ENCODE results near the gene UGP2.

DNA sequence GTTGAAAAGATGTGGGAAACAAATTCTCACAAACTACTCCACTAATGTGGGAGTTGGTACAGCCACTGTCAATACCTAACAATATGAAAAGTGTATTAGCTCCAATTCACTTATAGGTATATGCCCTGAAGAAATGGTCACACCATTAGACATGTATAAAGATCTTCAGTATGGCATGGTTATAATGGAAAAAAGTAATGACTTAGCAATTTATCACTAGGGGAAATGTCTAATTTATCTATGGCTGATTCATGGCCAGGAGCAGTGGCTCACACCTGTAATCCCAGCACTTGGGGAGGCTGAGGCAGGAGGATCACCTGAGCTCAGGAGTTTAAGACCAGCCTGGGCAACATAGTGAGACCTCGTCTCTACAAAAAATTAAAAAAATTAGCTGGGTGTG lies 52.5 kb downstream of the UGP2 start:
- TF ChIP-seq, protein P1, sequence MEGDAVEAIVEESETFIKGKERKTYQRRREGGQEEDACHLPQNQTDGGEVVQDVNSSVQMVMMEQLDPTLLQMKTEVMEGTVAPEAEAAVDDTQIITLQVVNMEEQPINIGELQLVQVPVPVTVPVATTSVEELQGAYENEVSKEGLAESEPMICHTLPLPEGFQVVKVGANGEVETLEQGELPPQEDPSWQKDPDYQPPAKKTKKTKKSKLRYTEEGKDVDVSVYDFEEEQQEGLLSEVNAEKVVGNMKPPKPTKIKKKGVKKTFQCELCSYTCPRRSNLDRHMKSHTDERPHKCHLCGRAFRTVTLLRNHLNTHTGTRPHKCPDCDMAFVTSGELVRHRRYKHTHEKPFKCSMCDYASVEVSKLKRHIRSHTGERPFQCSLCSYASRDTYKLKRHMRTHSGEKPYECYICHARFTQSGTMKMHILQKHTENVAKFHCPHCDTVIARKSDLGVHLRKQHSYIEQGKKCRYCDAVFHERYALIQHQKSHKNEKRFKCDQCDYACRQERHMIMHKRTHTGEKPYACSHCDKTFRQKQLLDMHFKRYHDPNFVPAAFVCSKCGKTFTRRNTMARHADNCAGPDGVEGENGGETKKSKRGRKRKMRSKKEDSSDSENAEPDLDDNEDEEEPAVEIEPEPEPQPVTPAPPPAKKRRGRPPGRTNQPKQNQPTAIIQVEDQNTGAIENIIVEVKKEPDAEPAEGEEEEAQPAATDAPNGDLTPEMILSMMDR (IDR thresholded peaks at IDR 0.05) = no peak
- no peak for TF ChIP-seq POLR2AphosphoS5 (IDR thresholded peaks at IDR 0.05; ENCODE audit: low read depth, low read length)

Data from Panc1 (cell line).